Activated CD4-positive, alpha-beta T cell treated with anti-CD3 and anti-CD28 coated beads, Interleukin-2, amount 50 U/mL, for 4 hours (primary cell): Measurements from ENCODE around the gene IL1B.
"Not testable (repeated sequence)": the region's sequence is repeated elsewhere in the genome, so short reads cannot be mapped to it uniquely, and the experiment has no call there.

Experiments used
- DNase-seq, 2 experiments: peaks; one replicate each; pipeline ENCODE4 v3.0.0-alpha.2; 2020

IL1B gene

DNA sequence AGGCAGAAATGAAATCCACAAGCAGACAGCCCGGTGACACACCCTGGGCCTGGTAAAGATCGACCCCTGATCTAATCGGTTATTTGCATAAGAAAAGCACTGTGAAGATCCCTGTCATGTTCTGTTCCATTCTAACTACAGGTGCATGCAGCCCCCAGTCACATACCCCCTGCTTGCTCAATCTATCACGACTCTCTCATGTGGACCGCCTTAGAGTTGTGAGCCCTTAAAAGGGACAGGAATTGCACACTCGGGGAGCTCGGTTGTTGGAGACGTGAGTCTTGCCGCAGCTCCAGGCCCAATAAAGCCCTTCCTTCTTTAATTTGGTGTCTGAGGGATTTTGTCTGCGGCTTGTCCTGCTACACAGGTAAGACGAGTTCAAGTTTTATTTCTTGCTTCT is 13.4 kb upstream of the IL1B start:
- DNase-seq = no peak

DNA sequence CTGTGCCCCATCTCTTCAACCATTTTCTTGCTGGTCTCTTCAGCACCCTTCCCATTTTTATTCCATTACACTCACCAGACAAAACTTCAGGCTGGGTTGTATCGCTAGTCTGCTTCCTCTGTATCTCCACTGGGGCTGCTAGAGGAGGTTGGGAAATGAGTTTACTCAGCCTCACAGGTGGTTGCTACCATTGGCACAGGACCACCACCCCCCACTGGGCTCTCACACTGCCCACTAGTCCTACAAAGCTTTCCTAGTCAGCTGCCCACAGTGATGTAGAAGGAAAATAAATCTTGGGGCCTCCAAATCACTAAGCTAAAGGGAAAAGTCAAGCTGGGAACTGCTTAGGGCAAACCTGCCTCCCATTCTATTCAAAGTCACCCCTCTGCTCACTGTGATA is 12.3 kb upstream of the IL1B start:
- DNase-seq = no peak

DNA sequence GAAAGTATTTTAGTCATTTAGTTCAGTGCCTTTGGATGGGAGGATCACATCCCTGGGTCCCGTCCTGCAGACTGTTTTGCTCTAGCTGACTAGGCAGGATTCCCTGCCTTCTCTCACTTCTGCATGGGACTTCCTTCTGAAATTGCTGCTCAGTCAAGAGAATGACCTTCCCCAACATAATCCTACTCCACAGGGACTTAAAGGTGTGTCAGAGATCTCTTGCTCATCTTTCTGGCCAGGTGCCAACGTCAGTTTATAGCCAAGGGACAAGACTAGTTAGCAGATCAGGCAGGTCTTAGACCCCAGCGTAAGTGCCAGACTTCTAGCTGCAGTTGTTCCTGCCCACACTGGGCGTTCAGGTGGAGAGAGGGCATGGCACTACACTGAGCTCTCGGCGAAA is 9.5 kb upstream of the IL1B start:
- DNase-seq = no peak

DNA sequence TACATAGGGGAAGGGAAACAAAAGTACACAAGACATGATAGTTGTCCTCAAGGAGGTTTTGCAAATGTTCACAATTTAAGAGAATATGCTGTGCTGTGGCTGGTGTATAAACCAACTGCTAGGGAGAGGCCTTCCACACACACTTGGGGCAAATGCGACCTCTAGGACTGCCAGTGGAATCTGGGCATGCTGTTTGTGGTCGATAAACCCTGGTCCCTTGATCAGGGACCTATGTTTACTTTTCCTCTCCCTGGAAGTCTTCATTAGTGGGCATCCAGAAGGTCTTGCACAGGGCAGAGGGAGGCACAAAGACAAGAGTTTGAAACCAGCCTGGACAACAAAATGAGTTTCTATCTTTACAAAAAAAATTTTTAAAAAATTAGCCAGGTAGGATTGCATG is 7.3 kb upstream of the IL1B start:
- DNase-seq = no peak

DNA sequence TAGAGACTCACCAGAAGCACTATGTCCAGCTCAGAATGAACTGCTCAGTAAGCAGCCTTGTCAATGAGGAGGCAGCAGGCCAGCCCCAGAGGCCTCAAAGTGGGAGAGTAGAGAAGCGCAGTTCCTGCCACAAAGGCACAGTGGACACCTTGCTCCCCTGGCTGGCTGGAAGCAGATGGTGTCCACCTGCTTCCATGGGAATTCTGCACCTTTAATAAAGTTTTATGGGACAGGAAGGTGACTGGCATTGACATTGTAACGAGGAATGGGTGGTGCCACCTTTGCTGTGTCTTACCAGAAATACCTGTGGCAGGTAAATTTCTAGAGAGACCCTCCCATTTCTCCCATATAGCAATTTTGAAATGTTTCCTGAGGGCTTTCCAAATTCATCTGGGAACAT is 6.7 kb upstream of the IL1B start:
- DNase-seq = no peak

DNA sequence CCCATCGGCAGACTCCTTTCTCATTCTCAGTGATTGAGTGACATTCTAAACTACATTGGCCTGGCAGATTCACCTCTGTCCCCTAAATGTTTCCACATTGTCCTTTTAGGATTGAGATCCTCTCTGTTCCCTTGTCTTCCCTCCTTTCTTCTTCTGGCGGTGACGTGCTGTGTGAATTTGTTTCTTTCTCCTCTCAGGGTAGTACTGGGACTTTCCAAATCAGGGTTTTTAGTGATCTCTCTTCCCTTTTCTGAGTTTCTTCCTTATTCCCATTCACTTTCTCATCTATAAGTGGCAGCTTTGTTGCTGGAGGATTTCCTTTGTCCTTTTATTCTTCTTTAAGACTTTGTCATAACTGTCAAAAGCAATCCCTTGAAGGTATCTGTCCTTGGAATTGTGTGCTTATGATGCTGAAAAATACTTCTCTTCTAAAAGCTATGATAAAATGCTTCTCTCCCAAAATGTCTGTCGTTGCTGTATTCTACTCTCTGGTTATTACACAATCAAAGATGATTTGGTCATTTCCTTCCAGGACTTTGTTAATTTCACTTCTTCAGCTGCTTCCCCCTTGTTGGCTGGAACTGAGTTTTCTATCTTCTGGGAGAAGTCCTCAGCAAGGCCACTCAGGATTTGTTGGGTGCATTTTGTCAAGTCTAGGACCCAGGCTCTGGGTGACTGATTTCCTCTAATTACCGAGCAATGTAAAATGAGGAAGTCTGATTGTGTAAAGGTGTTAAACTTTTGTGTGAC is 4.9 kb upstream of the IL1B start:
- DNase-seq = no peak

DNA sequence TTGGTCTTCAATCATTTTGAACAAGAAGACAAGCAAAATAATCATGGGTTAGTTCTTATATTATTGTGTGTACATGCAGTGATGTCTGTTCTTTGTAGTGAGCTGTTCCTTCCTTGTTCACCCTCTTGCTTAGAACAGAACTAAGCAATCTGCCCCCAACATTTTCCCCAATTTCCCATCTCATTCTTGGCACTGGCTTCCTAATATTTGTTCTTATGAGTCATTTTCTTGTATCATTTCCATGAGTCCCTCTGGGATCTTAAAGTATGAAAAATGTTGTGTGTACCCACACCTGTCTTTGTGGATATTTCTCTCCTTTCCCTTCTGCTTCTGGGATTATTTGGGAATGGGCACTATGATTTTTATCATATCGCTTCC is 3.5 kb upstream of the IL1B start:
- no peak for DNase-seq

DNA sequence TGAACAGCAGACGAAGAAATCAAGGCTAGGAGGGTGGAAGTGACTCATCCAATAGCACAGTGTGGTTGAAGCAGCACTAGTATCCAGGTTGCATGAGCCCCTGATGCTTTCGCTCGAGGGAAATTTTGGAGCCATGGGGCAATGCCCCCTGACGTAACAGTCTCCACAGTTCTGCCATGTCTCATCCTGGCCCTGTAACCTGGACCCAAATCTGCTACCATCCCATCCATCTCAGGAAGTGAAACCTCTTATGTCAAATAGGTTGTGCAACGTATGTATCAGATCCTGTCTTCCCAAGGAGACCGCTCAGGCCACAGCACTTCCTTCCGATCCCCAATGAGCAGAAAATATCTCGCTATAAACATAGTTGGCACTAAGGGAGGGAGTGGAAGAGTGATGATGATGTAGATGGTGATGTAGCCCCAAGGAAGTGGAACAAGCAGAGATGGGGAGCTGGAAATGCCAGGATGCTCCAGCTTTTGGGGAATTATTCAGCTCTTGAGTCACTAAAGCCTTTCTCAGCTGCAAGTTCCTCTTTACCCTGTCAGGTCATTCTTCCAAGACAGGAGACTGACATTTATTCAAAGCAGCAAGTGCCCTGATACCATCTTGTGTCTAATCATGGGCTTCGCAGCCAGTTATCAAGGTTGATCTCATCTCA is 3.0 kb upstream of the IL1B start:
- DNase-seq = no peak

DNA sequence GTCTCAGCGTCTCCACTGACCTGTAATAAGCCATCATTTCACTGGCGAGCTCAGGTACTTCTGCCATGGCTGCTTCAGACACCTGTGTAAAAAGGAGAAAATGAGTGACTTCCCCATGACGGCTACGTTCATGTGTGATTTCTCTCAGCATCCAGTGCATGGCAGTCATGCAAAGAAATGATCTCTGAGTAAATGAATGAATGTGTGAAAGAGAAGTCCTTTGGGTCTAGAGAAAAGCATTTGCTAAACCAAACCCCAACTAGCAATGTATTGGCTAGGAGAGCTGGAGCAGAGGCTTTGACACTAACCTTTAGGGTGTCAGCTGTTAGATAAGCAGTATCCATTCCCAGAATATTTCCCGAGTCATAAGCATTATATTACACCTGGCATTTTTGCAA is 417 bp downstream of the IL1B start:
- DNase-seq = no peak

DNA sequence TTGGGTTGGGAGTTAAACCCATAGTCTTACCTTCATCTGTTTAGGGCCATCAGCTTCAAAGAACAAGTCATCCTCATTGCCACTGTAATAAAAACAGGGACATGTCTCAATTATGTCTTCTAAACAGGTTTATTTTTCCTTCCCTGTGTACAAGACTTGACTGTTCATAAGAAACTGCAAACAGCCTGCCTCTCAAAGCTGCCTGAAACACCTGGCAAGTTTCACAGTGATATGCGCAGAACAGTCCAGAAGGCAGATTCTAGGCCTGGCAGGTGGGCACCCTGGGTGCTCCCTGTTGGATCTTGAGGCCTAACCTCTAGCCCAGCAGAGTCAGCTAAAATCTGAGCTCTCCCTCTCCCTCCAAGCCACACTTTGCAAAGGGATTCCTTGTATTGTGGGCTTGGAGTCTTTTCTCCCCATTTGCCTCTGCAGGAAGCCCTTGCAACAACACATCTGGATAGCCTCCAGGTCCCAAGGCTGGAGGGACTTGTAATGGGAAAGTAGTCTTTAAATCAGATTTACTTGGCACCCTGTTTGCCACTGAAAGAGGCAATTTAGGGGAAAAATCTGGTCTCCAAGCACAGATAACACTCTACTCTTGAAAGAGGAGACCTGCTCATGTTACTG is 930 bp downstream of the IL1B start:
- no peak for DNase-seq

DNA sequence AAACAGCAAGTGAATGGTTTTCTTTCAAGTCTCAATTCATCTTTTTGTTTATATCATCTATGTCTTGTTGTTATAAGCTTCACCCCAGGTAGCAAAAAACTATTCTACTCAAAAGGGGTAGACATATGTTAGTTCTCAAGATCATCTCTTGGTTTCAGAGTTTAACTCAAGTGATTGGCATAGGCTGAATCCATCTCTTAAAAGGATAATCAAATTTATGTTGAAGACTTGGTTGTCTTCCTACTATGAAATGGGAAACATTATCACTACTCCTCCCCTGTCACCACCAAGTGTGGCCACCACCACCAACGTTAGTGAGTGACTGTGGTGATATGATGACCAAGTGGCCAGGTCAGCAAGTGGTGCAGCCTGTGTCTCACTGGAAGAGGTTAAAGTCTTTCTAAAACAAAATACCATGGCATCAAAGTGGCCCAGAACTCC is 1.5 kb downstream of the IL1B start:
- DNase-seq = no peak

DNA sequence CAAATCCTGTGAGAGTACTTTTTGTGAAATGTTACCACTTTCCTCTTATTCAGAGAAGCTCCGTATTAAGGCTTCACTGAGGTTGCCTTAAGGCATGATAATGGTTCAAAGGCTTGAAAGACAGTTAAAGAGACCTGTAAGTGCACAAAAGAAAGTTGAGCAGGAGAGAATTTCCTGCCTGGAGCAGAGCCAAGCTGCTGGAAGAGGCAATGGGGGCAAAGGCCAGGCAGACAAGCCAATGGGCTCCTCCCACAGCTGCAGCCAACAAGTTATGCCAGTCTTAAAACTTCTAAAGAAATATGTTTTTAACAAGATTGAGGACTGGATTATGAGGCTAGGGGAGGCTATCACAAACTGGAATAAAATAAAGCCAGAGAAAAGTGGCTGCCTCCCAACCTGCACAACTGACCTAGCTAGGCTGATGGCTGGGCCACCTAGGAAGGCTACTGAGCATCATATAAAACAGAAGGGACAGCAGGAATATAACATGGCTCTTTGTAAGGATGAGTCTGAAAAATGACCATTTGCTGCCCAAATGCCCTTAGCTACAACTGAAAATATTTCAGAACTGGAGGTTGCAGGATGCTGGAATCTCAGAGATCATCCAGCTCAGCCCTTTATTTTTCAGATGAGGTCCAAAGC is 2.1 kb downstream of the IL1B start:
- DNase-seq = no peak

DNA sequence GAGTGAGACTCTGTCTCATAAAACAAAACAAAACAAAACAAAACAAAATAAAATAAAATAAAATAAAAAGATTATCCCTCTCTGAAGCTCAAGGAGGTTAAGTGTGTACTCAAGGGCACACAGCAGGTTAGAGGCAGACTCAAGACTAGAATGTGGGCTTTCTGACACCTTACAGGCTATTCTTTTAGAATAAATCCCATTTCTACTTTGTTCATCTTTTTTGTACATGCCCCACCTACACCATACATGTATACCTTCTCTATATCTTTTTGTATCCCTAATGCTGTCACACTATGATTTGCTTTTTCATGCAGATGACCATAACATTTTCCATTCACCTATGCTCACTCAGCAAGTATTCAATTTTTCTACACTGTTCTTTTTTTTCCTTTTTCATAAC is 2.6 kb downstream of the IL1B start:
- DNase-seq = no peak

DNA sequence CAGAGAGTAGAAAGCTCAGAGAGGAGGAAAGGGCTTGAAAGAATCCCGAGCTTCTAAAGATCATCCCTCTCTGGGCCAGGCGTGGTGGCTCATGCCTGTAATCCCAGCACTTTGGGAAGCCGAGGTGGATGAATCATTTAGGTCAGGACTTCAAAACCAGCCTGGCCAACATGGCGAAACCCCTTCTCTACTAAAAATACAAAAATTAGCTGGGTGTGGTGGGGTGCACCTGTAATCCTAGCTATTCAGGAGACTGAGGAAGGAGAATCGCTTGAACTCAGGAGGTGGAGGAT is 3.0 kb downstream of the IL1B start:
- DNase-seq = not testable (repeated sequence)

DNA sequence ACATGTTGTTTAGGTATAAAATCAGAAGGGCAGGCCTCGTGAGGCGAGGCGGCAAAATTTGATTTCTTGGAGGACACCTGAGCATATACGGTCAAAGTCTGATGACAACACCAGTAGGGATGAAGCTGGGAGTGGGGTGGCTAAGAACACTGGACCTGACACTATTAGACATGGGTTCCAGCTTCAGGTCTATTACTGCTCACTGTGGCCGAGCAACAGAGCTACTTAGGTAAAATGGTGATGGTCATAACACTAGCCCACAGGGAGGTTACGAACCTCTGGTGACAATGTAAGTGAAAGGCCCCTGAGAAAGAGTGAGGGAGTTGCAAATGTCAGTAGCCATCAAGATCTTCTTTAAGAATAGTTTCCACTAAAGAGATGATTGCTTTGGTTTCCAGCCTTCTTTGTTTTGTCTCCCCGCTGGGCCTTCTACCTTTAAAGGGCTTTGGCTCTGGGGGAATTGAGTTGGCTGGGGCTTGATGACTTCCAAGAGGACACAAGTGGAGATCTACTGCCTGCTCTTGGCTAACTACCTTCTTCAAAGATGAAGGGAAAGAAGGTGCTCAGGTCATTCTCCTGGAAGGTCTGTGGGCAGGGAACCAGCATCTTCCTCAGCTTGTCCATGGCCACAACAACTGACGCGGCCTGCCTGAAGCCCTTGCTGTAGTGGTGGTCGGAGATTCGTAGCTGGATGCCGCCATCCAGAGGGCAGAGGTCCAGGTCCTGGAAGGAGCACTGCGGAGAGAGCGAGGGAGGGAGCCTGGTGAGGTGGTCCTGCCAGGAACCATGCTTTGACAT is 3.5 kb downstream of the IL1B start:
- no peak for DNase-seq

DNA sequence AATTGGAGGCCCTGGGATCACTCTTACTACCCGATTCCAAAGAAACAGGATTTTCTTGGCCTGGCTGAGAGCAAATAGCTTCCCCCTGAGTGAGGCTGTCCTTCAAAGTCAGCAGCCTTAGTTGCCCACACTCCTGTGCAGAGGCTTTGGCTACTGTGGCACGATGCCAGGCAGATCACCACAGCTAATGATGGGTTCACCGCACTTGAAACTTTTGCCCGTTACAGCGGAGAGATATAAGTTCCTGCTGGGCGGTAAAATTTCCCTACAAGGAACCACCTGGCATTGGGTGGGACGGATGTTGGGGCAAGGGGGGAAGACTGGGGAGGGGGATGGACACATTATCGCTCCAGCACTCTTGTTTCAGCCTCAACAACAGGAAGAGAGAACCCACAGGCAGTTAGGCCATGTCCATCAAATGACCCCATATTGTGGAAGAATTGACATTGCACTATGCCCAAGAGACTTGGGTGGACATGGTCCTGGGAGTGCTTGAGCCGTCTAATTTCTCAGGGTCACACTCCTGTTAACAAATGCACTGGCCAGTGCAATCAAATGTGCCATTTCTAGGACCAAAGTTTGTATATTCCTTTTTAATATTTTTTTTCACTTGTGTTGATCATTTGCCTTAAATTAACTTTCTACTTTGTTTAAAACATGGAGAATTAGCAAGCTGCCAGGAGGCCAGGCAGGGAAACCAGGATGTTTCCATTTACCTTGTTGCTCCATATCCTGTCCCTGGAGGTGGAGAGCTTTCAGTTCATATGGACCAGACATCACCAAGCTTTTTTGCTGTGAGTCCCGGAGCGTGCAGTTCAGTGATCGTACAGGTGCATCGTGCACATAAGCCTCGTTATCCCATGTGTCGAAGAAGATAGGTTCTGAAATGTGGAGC is 4.4 kb downstream of the IL1B start:
- no peak for DNase-seq

DNA sequence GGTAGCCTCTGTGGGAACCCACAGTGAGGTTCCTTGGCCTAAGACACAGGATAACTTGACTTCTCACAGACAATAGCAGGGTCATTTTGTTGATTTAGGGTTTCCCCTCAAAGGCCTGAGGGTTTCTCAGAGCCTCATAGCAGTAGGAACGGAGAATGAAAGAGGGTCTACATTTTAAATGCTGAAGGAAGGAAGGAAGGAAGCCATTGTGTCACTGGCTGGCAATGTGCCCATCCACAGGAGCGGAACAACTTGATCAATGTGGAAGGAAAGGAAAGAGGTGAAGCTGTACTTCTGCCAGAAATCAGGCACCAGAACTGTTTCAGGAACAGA is 5.1 kb downstream of the IL1B start:
- DNase-seq = no peak

DNA sequence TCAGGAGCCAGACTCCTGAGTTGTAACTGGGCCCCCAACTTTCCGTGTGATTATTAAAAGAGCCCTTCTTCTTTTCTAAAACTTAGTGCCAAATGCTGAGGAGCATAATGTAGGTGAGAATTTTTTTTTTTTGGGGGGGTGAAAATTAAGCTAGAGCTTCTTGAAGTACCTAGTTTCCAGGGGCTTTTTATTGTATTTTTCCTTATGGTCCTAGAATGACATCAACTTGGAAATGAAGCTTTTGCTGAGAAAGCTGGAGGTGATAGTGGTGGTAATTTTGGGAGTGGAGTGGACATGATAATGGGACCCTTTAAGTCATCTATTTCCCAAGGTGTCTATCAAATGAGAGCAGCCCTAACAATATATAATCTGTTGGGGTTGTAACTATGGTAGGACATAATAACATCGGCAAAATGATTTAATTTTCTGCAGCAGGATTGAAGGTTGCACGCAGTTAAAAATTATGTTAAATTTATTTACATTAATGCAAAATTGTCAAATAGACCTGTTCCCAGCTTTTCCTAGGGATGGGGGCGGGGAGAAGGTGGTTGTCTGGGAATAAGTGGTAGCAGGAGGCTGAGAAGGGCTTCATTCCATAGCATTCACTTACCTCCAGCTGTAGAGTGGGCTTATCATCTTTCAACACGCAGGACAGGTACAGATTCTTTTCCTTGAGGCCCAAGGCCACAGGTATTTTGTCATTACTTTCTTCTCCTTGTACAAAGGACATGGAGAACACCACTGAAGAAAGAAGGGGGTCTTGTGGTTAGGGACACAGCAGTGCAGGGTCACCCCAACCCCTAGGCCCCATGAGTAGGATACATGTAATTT is 5.7 kb downstream of the IL1B start:
- DNase-seq = no peak

DNA sequence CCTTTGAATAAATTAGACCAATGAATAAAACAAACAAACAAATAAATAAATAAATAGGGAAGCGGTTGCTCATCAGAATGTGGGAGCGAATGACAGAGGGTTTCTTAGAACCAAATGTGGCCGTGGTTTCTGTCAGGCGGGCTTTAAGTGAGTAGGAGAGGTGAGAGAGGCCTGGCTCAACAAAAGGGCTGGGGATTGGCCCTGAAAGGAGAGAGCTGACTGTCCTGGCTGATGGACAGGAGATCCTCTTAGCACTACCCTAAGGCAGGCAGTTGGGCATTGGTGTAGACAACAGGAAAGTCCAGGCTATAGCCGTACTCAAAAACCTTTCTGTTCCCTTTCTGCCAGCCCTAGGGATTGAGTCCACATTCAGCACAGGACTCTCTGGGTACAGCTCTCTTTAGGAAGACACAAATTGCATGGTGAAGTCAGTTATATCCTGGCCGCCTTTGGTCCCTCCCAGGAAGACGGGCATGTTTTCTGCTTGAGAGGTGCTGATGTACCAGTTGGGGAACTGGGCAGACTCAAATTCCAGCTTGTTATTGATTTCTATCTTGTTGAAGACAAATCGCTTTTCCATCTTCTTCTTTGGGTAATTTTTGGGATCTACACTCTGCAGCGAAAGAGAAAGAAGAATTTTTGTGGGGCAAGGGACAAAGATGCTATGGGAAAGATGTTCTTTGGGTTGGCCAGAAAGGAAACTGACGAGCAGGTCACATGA is 6.5 kb downstream of the IL1B start:
- no peak for DNase-seq

DNA sequence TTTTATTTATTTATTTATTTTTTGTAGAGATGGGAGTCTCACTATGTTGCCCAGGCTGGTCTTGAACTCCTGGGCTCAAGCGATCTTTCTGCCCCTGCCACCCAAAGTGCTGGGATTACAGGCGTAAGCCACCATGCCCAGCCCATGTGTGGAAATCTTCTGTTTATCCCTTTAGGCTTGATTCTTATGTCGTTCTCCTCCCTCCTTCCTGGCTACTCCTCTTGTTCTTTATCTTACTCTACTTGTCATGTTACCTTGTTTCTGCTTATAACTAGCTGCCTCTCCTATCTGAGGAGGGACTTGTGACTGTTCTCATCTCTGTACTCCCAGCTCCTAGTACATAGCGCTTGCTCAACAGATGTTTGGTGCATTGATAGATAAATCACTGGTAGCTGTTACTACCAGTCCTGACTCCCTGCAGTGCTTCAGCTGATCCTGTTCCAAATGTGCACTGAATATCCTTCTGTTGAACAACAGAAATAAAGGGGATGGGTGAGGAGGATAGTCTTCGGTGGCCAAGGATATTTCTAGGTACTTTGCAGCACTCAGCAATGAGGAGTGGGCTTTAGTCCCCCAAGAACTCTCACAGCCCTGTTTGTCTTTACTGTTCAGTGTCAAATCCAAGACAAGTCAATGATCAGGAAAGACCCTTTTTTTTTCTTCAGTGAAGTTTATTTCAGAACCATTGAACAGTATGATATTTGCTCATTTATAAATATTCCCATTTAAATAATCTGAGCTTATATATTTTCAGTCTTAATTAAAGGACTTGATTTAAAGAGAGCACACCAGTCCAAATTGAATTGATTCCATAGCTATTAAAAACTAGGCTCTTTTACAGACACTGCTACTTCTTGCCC is 7.2 kb downstream of the IL1B start:
- DNase-seq = no peak
